Keratinocyte (primary cell): ENCODE results near the gene PLSCR1. TPM values are rescaled to one million over a fixed set of nuclear protein-coding genes. Genes with fewer than 3 reads are reported as not detected.

Source experiments
- DNase-seq: peaks from one replicate; pipeline ENCODE4 v3.0.0-alpha.2; 2011; ENCODE audit warnings: low read depth, missing footprints, low spot score
- FAIRE-seq: peaks from 2 replicates; lab custom pipeline; 2011; peaks lifted over from hg19 to GRCh38; lab: Jason Lieb, UNC
- H2AFZ ChIP-seq: 2 replicates; pipeline ENCODE4 v1.6.0; 2012; ENCODE audit warnings: low read length, control low read depth, inconsistent platforms; ENCODE audit not compliant: control insufficient read depth
- H3K27ac ChIP-seq: 2 replicates; pipeline ENCODE4 v1.5.1; 2011; ENCODE audit warnings: low read length; ENCODE audit not compliant: control insufficient read depth, insufficient read depth
- H3K27me3 ChIP-seq: 3 replicates; pipeline ENCODE4 v1.6.0; 2011; ENCODE audit warnings: low read length; ENCODE audit not compliant: control insufficient read depth, insufficient read depth; ENCODE audit errors: extremely low read depth
- H3K36me3 ChIP-seq, 2 experiments: 2 replicates in 1 of 2; 3 replicates in 1 of 2; pipeline ENCODE4 v1.5.1; 2011; ENCODE audit warnings: low read length in 2 of 2, mild to moderate bottlenecking in 1 of 2; ENCODE audit not compliant: control insufficient read depth in 2 of 2, insufficient read depth in 2 of 2; ENCODE audit errors: extremely low read depth in 1 of 2
- H3K4me1 ChIP-seq: 3 replicates; pipeline ENCODE4 v1.5.1; 2011; ENCODE audit warnings: low read length; ENCODE audit not compliant: control insufficient read depth, insufficient read depth; ENCODE audit errors: extremely low read depth
- H3K4me2 ChIP-seq: 3 replicates; pipeline ENCODE4 v1.6.0; 2011; ENCODE audit warnings: low read depth, low read length; ENCODE audit not compliant: control insufficient read depth, insufficient read depth; ENCODE audit errors: extremely low read depth
- H3K4me3 ChIP-seq, 3 experiments: fragments of 200-600 bp in 1 of 3; sonication (generic) in 1 of 3; 2 replicates in 2 of 3; 3 replicates in 1 of 3; pipeline ENCODE4 v1.5.1; 2011 to 2016; ENCODE audit warnings: low read length in 3 of 3, mild to moderate bottlenecking in 3 of 3, control low read depth in 2 of 3, inconsistent platforms in 1 of 3, low read depth in 1 of 3, mixed read lengths in 1 of 3, mixed run types in 1 of 3, moderate library complexity in 1 of 3; ENCODE audit not compliant: control insufficient read depth in 2 of 3, insufficient read depth in 2 of 3; ENCODE audit errors: extremely low read depth in 1 of 3
- H3K79me2 ChIP-seq: 2 replicates; pipeline ENCODE4 v1.6.0; 2012; ENCODE audit warnings: low read length; ENCODE audit not compliant: control insufficient read depth, insufficient read depth
- H3K9ac ChIP-seq: 3 replicates; pipeline ENCODE4 v1.6.0; 2011; ENCODE audit warnings: low read length; ENCODE audit not compliant: control insufficient read depth, insufficient read depth; ENCODE audit errors: extremely low read depth
- H3K9me1 ChIP-seq: 3 replicates; pipeline ENCODE4 v1.6.0; 2011; ENCODE audit warnings: low read length; ENCODE audit not compliant: control insufficient read depth, insufficient read depth; ENCODE audit errors: extremely low read depth
- H3K9me3 ChIP-seq: 2 replicates; pipeline ENCODE4 v1.5.1; 2012; ENCODE audit warnings: low read depth, low read length; ENCODE audit not compliant: control insufficient read depth
- H4K20me1 ChIP-seq: 3 replicates; pipeline ENCODE4 v1.6.0; 2011; ENCODE audit warnings: low read length; ENCODE audit not compliant: control insufficient read depth, insufficient read depth; ENCODE audit errors: extremely low read depth
- CTCF ChIP-seq, 3 experiments: IDR thresholded peaks in 1 of 3; conservative IDR thresholded peaks in 1 of 3; optimal IDR thresholded peaks in 1 of 3; 2 replicates in 2 of 3; 3 replicates in 1 of 3; pipeline versions ENCODE3 to v1.5.1; 2011; ENCODE audit warnings: low read length in 3 of 3, mild to moderate bottlenecking in 3 of 3, moderate library complexity in 2 of 3, control low read depth in 1 of 3, inconsistent platforms in 1 of 3; ENCODE audit not compliant: insufficient read depth in 2 of 3; ENCODE audit errors: extremely low read depth in 1 of 3
- EZH2 ChIP-seq: IDR thresholded peaks from one replicate; pipeline ENCODE4 v1.6.1; 2012; ENCODE audit warnings: inconsistent platforms, mild to moderate bottlenecking, low read length, moderate library complexity
- dilution Hi-C: fragments of 300-500 bp; cut with MboI; formaldehyde crosslinking; loops from one replicate; pipeline ENCODE4 v1.7.0; 2020; ENCODE audit warnings: low sequenced_read_pairs; ENCODE audit not compliant: extremely low pct_ligation_motif_present
- polyA plus RNA-seq, 5 experiments: library from polyadenylated mRNA; depleted of rRNA in 3 of 5; stranded (reverse) in 3 of 5; stranded (forward) in 1 of 5; unstranded in 1 of 5; fragments of >200 nt; gene quantifications; 1 replicate in 1 of 5; 2 replicates in 3 of 5; 3 replicates in 1 of 5; pipeline versions ENCODE4 v1.2.1 to v1.2.3, GENCODE V29; 2011 to 2012; ENCODE audit warnings: missing spikeins in 2 of 5, low read depth in 1 of 5, low replicate concordance in 1 of 5

The PLSCR1 gene
- polyA plus RNA-seq, 1 donor (not counting 4 experiments of a cell fraction or from before 2014, with no cell fraction given): 77.6 TPM

GRCh38 chr3:146590521-146590920 is 46.1 kb upstream of the PLSCR1 start:
- Histone ChIP-seq H3K9me3 (no peaks in the 10 kb centered on the region), H3K27me3 (no peaks in the 10 kb centered on the region), H4K20me1 (no peaks in the 10 kb centered on the region), H3K4me2 (no peak overlapping the region), H2AFZ (no peak overlapping the region), H3K27ac (no peak overlapping the region), H3K36me3 (no peaks in the 10 kb centered on the region), H3K9ac (no peak overlapping the region), H3K9me1 (no peaks in the 10 kb centered on the region), H3K4me3 (no peak overlapping the region), H3K4me1 (no peaks in the 10 kb centered on the region), H3K79me2 (no peaks in the 10 kb centered on the region)
- FAIRE-seq (peak; percentile 59), DNase-seq (no peak)
- dilution Hi-C loops: no loop called here
- TF ChIP-seq CTCF (optimal IDR thresholded peaks at IDR 0.05 in 1 of 3, IDR thresholded peaks at IDR 0.05 in 1 of 3, conservative IDR thresholded peaks at IDR 0.05 in 1 of 3; ENCODE audit: extremely low read depth in 1 of 3, insufficient read depth in 2 of 3, low read length in 3 of 3): no peak
- TF ChIP-seq EZH2: no peak

- no peaks in the 10 kb centered on the region for H3K4me1 ChIP-seq
- H3K27me3 ChIP-seq: no peaks in the 10 kb centered on the region
- no peak overlapping the region for H2AFZ ChIP-seq
- no peaks in the 10 kb centered on the region for H4K20me1 ChIP-seq
- no peak overlapping the region for H3K4me3 ChIP-seq
- dilution Hi-C loops: no loop called here
- no peak for FAIRE-seq
- TF ChIP-seq CTCF (optimal IDR thresholded peaks at IDR 0.05 in 1 of 3, IDR thresholded peaks at IDR 0.05 in 1 of 3, conservative IDR thresholded peaks at IDR 0.05 in 1 of 3; ENCODE audit: extremely low read depth in 1 of 3, insufficient read depth in 2 of 3, low read length in 3 of 3) (peak in 2 of 3 experiments; percentile 30 to 51), EZH2 (no peak)
- no peaks in the 10 kb centered on the region for H3K9me1 ChIP-seq
- H3K79me2 ChIP-seq: no peaks in the 10 kb centered on the region
- DNase-seq: no peak
- H3K9ac ChIP-seq: no peak overlapping the region
- H3K27ac ChIP-seq: no peak overlapping the region
- no peaks in the 10 kb centered on the region for H3K9me3 ChIP-seq
- no peaks in the 10 kb centered on the region for H3K36me3 ChIP-seq
- H3K4me2 ChIP-seq: no peak overlapping the region
These were observed 45.6 kb upstream of the PLSCR1 start for GRCh38 chr3:146589899-146590508.
